BJ (cell line): ENCODE data around the gene TMEM236. TPM values are rescaled to one million over a fixed set of nuclear protein-coding genes. Genes with fewer than 3 reads are reported as not detected.

Experiments
- CTCF ChIA-PET: fragments of 350-600 bp; formaldehyde crosslinking; extraction: SDS; loops from one replicate; lab custom pipeline; 2021; ENCODE audit warnings: antibody characterized with exemption, inconsistent platforms; lab: Yijun Ruan, JAX
- POLR2A ChIA-PET: fragments of 300-600 bp; sonication (Branson Sonifier 250); formaldehyde crosslinking; extraction: SDS; loops from one replicate; lab custom pipeline; 2021; ENCODE audit warnings: antibody characterized with exemption; lab: Charles Lee
- DNase-seq: peaks from one replicate; pipeline ENCODE4 v3.0.0-alpha.2; 2011; ENCODE audit warnings: low read depth
- H3K27me3 ChIP-seq: 2 replicates; pipeline ENCODE4 v1.6.0; 2011; ENCODE audit warnings: low read length; ENCODE audit not compliant: control insufficient read depth, insufficient read depth
- H3K36me3 ChIP-seq: 2 replicates; pipeline ENCODE4 v1.5.1; 2011; ENCODE audit warnings: low read length; ENCODE audit not compliant: control insufficient read depth, insufficient read depth
- H3K4me3 ChIP-seq: 2 replicates; pipeline ENCODE4 v1.5.1; 2011; ENCODE audit warnings: low read depth, mild to moderate bottlenecking, control low read depth, low read length
- CTCF ChIP-seq: IDR thresholded peaks from 2 replicates; pipeline ENCODE4 v1.5.1; 2011; ENCODE audit warnings: low read depth, mild to moderate bottlenecking, control low read depth, inconsistent platforms, low read length, moderate library complexity; ENCODE audit not compliant: insufficient read depth
- polyA plus RNA-seq: library from polyadenylated mRNA; depleted of rRNA; stranded (reverse); fragments of >200 nt; gene quantifications from 2 replicates; pipeline ENCODE4 v1.2.3, GENCODE V29; 2011

The TMEM236 gene
- polyA plus RNA-seq, 1 experiment = 0.02 TPM

- Histone ChIP-seq H3K27me3 (no peaks in the 10 kb centered on the region), H3K4me3 (no peak overlapping the region), H3K36me3 (no peaks in the 10 kb centered on the region)
- DNase-seq = no peak
- ChIA-PET CTCF (interaction anchor here (0.9 to 1.4 kb wide), 3 partner anchors 9 to 23 kb away, joined by 3 read pairs; no protein-coding TSS in a partner anchor), POLR2A (no interaction called here)
- TF ChIP-seq CTCF = no peak
Measured at GRCh38 chr10:17801507-17801906, 49.5 kb downstream of the TMEM236 start.

GRCh38 chr10:17802350-17802749 lies 50.3 kb downstream of the TMEM236 start:
- TF ChIP-seq CTCF = no peak
- DNase-seq = no peak
- CTCF ChIA-PET = no interaction called here
- Histone ChIP-seq H3K27me3 (no peaks in the 10 kb centered on the region), H3K36me3 (no peaks in the 10 kb centered on the region), H3K4me3 (no peak overlapping the region)
- POLR2A ChIA-PET = no interaction called here

- Histone ChIP-seq H3K27me3 (no peaks in the 10 kb centered on the region), H3K36me3 (no peaks in the 10 kb centered on the region), H3K4me3 (no peak overlapping the region)
- DNase-seq = no peak
- no peak for TF ChIP-seq CTCF
- ChIA-PET CTCF (no interaction called here), POLR2A (no interaction called here)
Measured at GRCh38 chr10:17802976-17803375, 51.0 kb downstream of the TMEM236 start.

GRCh38 chr10:17805330-17805729 lies 53.3 kb downstream of the TMEM236 start:
- DNase-seq = no peak
- POLR2A ChIA-PET = no interaction called here
- no peaks in the 10 kb centered on the region for H3K36me3 ChIP-seq
- no peaks in the 10 kb centered on the region for H3K27me3 ChIP-seq
- H3K4me3 ChIP-seq = no peak overlapping the region
- CTCF ChIA-PET = no interaction called here
- TF ChIP-seq CTCF = no peak

GRCh38 chr10:17805921-17806577 lies 54.0 kb downstream of the TMEM236 start:
- Histone ChIP-seq H3K4me3 (no peak overlapping the region), H3K27me3 (no peaks in the 10 kb centered on the region), H3K36me3 (no peaks in the 10 kb centered on the region)
- CTCF ChIA-PET = no interaction called here
- no peak for DNase-seq
- POLR2A ChIA-PET = no interaction called here
- no peak for TF ChIP-seq CTCF
